H9 (cell line): ENCODE measurements around the gene SLCO3A1. TPM values are rescaled to one million over a fixed set of nuclear protein-coding genes. Genes with fewer than 3 reads are reported as not detected.

Source experiments
- DNase-seq: peaks from one replicate; pipeline ENCODE4 v3.0.0-alpha.2; 2017
- H2AFZ ChIP-seq: one replicate; pipeline ENCODE4 v1.6.1; 2013; ENCODE audit warnings: mild to moderate bottlenecking, low read length, control low read depth, moderate library complexity
- H2AK5ac ChIP-seq: 2 replicates; pipeline ENCODE4 v1.6.1; 2013; ENCODE audit warnings: low read length, control low read depth, mixed read lengths; ENCODE audit not compliant: insufficient read length
- H2BK120ac ChIP-seq: one replicate; pipeline ENCODE4 v1.6.1; 2013; ENCODE audit warnings: low read depth, mild to moderate bottlenecking, low read length, control low read depth, inconsistent platforms; ENCODE audit not compliant: poor library complexity, severe bottlenecking
- H2BK12ac ChIP-seq: 2 replicates; pipeline ENCODE4 v1.6.1; 2013; ENCODE audit warnings: low read length, control low read depth, mixed read lengths, low read depth; ENCODE audit not compliant: insufficient read length
- H2BK15ac ChIP-seq: 2 replicates; pipeline ENCODE4 v1.6.1; 2013; ENCODE audit warnings: low read depth, low read length, control low read depth
- H2BK20ac ChIP-seq: one replicate; pipeline ENCODE4 v1.6.1; 2013; ENCODE audit warnings: low read depth, mild to moderate bottlenecking, low read length, control low read depth, inconsistent platforms; ENCODE audit not compliant: poor library complexity, severe bottlenecking
- H2BK5ac ChIP-seq: 2 replicates; pipeline ENCODE4 v1.6.1; 2013; ENCODE audit warnings: low read length, control low read depth, mixed read lengths; ENCODE audit not compliant: insufficient read length
- H3K14ac ChIP-seq: 2 replicates; pipeline ENCODE4 v1.6.1; 2013; ENCODE audit warnings: low read length, control low read depth; ENCODE audit not compliant: insufficient read depth
- H3K18ac ChIP-seq: 2 replicates; pipeline ENCODE4 v1.6.1; 2013; ENCODE audit warnings: low read depth, mild to moderate bottlenecking, mixed read lengths, low read length, control low read depth; ENCODE audit not compliant: insufficient read length
- H3K23ac ChIP-seq: 2 replicates; pipeline ENCODE4 v1.6.1; 2013; ENCODE audit warnings: low read length, control low read depth, mixed read lengths, low read depth; ENCODE audit not compliant: insufficient read length
- H3K23me2 ChIP-seq: 2 replicates; pipeline ENCODE4 v1.6.1; 2013; ENCODE audit warnings: low read depth, mild to moderate bottlenecking, mixed read lengths, low read length, control low read depth; ENCODE audit not compliant: insufficient read length, poor library complexity, severe bottlenecking
- H3K27ac ChIP-seq: 2 replicates; pipeline ENCODE4 v1.5.1; 2013; ENCODE audit warnings: low read length, control low read depth, mixed read lengths, low read depth; ENCODE audit not compliant: insufficient read length
- H3K27me3 ChIP-seq: 2 replicates; pipeline ENCODE4 v1.6.1; 2013; ENCODE audit warnings: low read length, control low read depth, inconsistent platforms; ENCODE audit not compliant: insufficient read depth
- H3K4ac ChIP-seq: 2 replicates; pipeline ENCODE4 v1.6.1; 2013; ENCODE audit warnings: low read depth, mild to moderate bottlenecking, control low read depth, inconsistent platforms, low read length, moderate library complexity
- H3K4me1 ChIP-seq: 2 replicates; pipeline ENCODE4 v1.6.1; 2013; ENCODE audit warnings: low read length, control low read depth, inconsistent platforms; ENCODE audit not compliant: insufficient read depth
- H3K4me2 ChIP-seq: 2 replicates; pipeline ENCODE4 v1.6.1; 2013; ENCODE audit warnings: low read length, control low read depth, mixed read lengths; ENCODE audit not compliant: insufficient read length, insufficient read depth
- H3K56ac ChIP-seq: 2 replicates; pipeline ENCODE4 v1.6.1; 2013; ENCODE audit warnings: low read depth, mild to moderate bottlenecking, mixed read lengths, low read length, control low read depth; ENCODE audit not compliant: insufficient read length
- H3K79me1 ChIP-seq: 2 replicates; pipeline ENCODE4 v1.6.1; 2013; ENCODE audit warnings: low read depth, mild to moderate bottlenecking, moderate library complexity, low read length, control low read depth, inconsistent platforms; ENCODE audit not compliant: insufficient read depth, poor library complexity, severe bottlenecking
- H3K79me2 ChIP-seq: 2 replicates; pipeline ENCODE4 v1.6.1; 2013; ENCODE audit warnings: low read length, control low read depth, inconsistent platforms; ENCODE audit not compliant: insufficient read depth
- H3K9ac ChIP-seq: 2 replicates; pipeline ENCODE4 v1.6.1; 2013; ENCODE audit warnings: low read length, control low read depth, mixed read lengths; ENCODE audit not compliant: insufficient read length; ENCODE audit errors: extremely low read depth
- H3K9me3 ChIP-seq: one replicate; pipeline ENCODE4 v1.6.1; 2013; ENCODE audit warnings: low read depth, low read length, inconsistent platforms; ENCODE audit not compliant: control insufficient read depth
- H3T11ph ChIP-seq: one replicate; pipeline ENCODE4 v1.6.1; 2013; ENCODE audit warnings: mild to moderate bottlenecking, low read length, control low read depth, inconsistent platforms
- H4K20me1 ChIP-seq: one replicate; pipeline ENCODE4 v1.6.1; 2013; ENCODE audit not compliant: control insufficient read depth, insufficient read length, insufficient read depth
- H4K5ac ChIP-seq: 2 replicates; pipeline ENCODE4 v1.6.1; 2013; ENCODE audit warnings: low read depth, mild to moderate bottlenecking, mixed read lengths, low read length, control low read depth; ENCODE audit not compliant: insufficient read length
- H4K8ac ChIP-seq: replicated peaks from 2 replicates; pipeline ENCODE4 v1.6.1; 2013; ENCODE audit warnings: low read length, control low read depth, mixed read lengths, low read depth; ENCODE audit not compliant: insufficient read length
- H4K91ac ChIP-seq: 2 replicates; pipeline ENCODE4 v1.6.1; 2013; ENCODE audit warnings: low read depth, mild to moderate bottlenecking, moderate library complexity, mixed read lengths, low read length, control low read depth; ENCODE audit not compliant: insufficient read length
- H3K27ac Mint-ChIP-seq, 3 experiments: 2 replicates in 2 of 3; 3 replicates in 1 of 3; pipeline ENCODE4 v1.8.0; 2020 to 2021; ENCODE audit warnings: mixed read lengths in 3 of 3, mild to moderate bottlenecking in 1 of 3, moderate library complexity in 1 of 3
- H3K27me3 Mint-ChIP-seq: 2 replicates; pipeline ENCODE4 v1.8.0; 2021; ENCODE audit warnings: low read depth, mild to moderate bottlenecking, moderate library complexity, mixed read lengths
- H3K36me3 Mint-ChIP-seq, 3 experiments: 2 replicates in 2 of 3; 3 replicates in 1 of 3; pipeline ENCODE4 v1.8.0; 2020 to 2021; ENCODE audit warnings: low read depth in 3 of 3, mixed read lengths in 3 of 3; ENCODE audit not compliant: insufficient read depth in 1 of 3
- H3K4me1 Mint-ChIP-seq, 2 experiments: 2 replicates each; pipeline ENCODE4 v1.8.0; 2020; ENCODE audit warnings: mixed read lengths in 2 of 2
- H3K4me3 Mint-ChIP-seq, 2 experiments: 2 replicates in 1 of 2; 3 replicates in 1 of 2; pipeline ENCODE4 v1.8.0; 2020 to 2021; ENCODE audit warnings: mild to moderate bottlenecking in 2 of 2, mixed read lengths in 2 of 2, moderate library complexity in 1 of 2
- H3K9me3 Mint-ChIP-seq, 2 experiments: 2 replicates in 1 of 2; 3 replicates in 1 of 2; pipeline ENCODE4 v1.8.0; 2020; ENCODE audit warnings: mild to moderate bottlenecking in 2 of 2, mixed read lengths in 2 of 2, moderate library complexity in 1 of 2
- WGBS: extraction: QIAGEN DNeasy Blood & Tissue Kit; methylation state at CpG from one replicate; pipeline ENCODE4 v1.1.7; 2013; ENCODE audit warnings: missing lambda C conversion rate, low lambda C conversion rate, mixed read lengths; ENCODE audit not compliant: insufficient read length; ENCODE audit errors: extremely low coverage; 5-methylcytosine and 5-hydroxymethylcytosine counted together
- total RNA-seq: library from RNA; stranded (reverse); gene quantifications from 2 replicates; pipeline ENCODE4 v1.2.1, GENCODE V29; 2021
- TF ChIP-seq, protein P1 (sequence below): fragments of 200-600 bp; sonication (generic); conservative IDR thresholded peaks from 3 replicates; pipeline ENCODE4 v1.8.0; 2021; ENCODE audit warnings: antibody characterized with exemption, mild to moderate bottlenecking

The SLCO3A1 gene
- total RNA-seq, 1 experiment from 2014 or later: 9.4 TPM

GRCh38 chr15:92116330-92116729 lies 262.8 kb downstream of the SLCO3A1 start:
- peaks cover 0 to under 1% of the 10 kb centered on the region in 2 experiments; a peak in 3 of 5 replicates for H3K9me3 Mint-ChIP-seq
- Histone ChIP-seq H3K14ac (no peak overlapping the region; the same call in 1 of the 2 replicates), H2BK15ac (no peak overlapping the region), H4K91ac (no peak overlapping the region), H4K8ac (no peak overlapping the region), H4K5ac (no peak overlapping the region), H3T11ph (no peak overlapping the region), H3K23me2 (no peaks in the 10 kb centered on the region), H3K4me1 (peaks cover 12% of the 10 kb centered on the region), H3K9ac (no peak overlapping the region), H4K20me1 (no peaks in the 10 kb centered on the region), H3K4me2 (no peak overlapping the region), H3K9me3 (no peaks in the 10 kb centered on the region), H2BK120ac (no peak overlapping the region), H2BK5ac (no peak overlapping the region), H3K27ac (no peak overlapping the region), H3K23ac (no peak overlapping the region), H2BK20ac (no peak overlapping the region), H3K79me1 (no peaks in the 10 kb centered on the region), H3K56ac (no peak overlapping the region), H3K79me2 (no peaks in the 10 kb centered on the region), H3K27me3 (no peaks in the 10 kb centered on the region), H2BK12ac (no peak overlapping the region), H2AFZ (no peak overlapping the region), H3K4ac (no peak overlapping the region), H2AK5ac (no peak overlapping the region), H3K18ac (no peak overlapping the region)
- H3K36me3 Mint-ChIP-seq: peaks cover 7 to 10% (median 9%) of the 10 kb centered on the region in 3 experiments
- H3K27me3 Mint-ChIP-seq: peaks cover 31% of the 10 kb centered on the region
- TF ChIP-seq, protein P1, sequence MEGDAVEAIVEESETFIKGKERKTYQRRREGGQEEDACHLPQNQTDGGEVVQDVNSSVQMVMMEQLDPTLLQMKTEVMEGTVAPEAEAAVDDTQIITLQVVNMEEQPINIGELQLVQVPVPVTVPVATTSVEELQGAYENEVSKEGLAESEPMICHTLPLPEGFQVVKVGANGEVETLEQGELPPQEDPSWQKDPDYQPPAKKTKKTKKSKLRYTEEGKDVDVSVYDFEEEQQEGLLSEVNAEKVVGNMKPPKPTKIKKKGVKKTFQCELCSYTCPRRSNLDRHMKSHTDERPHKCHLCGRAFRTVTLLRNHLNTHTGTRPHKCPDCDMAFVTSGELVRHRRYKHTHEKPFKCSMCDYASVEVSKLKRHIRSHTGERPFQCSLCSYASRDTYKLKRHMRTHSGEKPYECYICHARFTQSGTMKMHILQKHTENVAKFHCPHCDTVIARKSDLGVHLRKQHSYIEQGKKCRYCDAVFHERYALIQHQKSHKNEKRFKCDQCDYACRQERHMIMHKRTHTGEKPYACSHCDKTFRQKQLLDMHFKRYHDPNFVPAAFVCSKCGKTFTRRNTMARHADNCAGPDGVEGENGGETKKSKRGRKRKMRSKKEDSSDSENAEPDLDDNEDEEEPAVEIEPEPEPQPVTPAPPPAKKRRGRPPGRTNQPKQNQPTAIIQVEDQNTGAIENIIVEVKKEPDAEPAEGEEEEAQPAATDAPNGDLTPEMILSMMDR: no peak
- DNase-seq: peak; percentile 40
- H3K4me3 Mint-ChIP-seq: no peak overlapping the region
- peaks cover 68 to 74% of the 10 kb centered on the region in 2 experiments for H3K4me1 Mint-ChIP-seq
- WGBS: no CpG with 5 or more reads among the region's 5 CpGs
- H3K27ac Mint-ChIP-seq: peak overlapping the region in 2 of 3 experiments; percentile 32 to 94; a peak in 3 of 7 replicates
